H54 (cell line): ENCODE measurements around the gene KDM2A.

Source experiments
- DNase-seq: peaks from one replicate; pipeline ENCODE4 v3.0.0; 2011; ENCODE audit warnings: low spot score, mixed read lengths; ENCODE audit not compliant: insufficient read length
- FAIRE-seq: peaks from 3 replicates; lab custom pipeline; 2011; peaks lifted over from hg19 to GRCh38; lab: Jason Lieb, UNC
- POLR2A ChIP-seq: IDR thresholded peaks from 2 replicates; pipeline ENCODE4 v1.6.1; 2011; ENCODE audit warnings: low read depth, mild to moderate bottlenecking, low read length

Gene KDM2A

GRCh38 chr11:67269401-67270255 is 150.6 kb downstream of the KDM2A start:
- DNase-seq (no peak), FAIRE-seq (no peak)
- TF ChIP-seq POLR2A = no peak

DNA sequence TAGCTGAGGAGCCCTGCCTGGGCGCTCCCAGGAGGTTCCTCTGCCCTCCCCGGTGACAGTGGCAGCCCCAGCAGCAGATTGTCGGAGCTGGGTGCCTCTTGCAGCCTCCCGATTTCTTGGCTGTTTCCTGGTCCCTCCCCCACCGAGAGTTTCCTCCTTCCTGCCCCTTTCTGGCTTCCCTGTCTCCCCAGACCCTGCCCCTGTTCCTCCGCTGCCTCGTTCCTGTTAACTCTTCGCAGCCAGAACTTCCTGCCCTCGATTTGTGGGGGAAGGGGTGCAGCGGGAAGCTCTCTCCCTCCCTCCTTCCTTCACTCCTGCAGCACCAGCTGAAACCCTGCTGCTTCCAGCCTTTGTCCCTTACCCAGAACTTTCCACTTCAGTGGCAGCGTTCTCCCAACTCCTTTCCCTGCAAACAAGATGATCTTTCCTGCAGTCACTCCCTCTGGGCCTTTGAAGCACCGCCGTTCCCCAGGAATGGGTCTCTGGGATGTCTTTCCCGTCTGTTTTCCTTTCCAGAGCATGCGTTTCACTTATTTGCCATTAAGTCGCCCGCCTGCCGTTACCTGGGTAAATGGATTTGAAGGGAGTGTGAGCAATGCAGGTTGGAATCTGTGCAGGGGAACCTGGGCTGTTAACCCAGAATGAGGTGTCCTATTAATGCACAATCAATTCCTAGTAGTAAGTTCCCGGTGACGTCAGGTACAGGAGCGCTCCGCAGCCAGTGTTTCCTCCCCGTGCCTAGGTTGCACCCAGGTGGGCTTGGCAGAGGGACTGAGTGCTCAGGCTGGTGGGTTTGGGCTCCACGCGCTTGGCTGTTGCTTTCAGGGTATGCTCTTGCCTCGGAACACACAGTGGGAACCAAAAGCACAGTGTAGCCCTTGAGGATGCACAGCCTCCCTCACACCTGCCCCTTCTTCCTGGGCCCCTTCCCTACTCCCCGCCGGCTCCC is 151.5 kb downstream of the KDM2A start:
- FAIRE-seq (no peak), DNase-seq (no peak)
- TF ChIP-seq POLR2A = no peak

- no peak for DNase-seq
Measured at GRCh38 chr11:67271205-67271540, 152.1 kb downstream of the KDM2A start.

GRCh38 chr11:67271541-67272284 is 152.7 kb downstream of the KDM2A start:
- TF ChIP-seq POLR2A = no peak
- FAIRE-seq (no peak), DNase-seq (no peak)

More at GRCh38 chr11:67271205-67271540, 152.1 kb downstream of the KDM2A start:
- no peak for TF ChIP-seq POLR2A
- FAIRE-seq = no peak

DNA sequence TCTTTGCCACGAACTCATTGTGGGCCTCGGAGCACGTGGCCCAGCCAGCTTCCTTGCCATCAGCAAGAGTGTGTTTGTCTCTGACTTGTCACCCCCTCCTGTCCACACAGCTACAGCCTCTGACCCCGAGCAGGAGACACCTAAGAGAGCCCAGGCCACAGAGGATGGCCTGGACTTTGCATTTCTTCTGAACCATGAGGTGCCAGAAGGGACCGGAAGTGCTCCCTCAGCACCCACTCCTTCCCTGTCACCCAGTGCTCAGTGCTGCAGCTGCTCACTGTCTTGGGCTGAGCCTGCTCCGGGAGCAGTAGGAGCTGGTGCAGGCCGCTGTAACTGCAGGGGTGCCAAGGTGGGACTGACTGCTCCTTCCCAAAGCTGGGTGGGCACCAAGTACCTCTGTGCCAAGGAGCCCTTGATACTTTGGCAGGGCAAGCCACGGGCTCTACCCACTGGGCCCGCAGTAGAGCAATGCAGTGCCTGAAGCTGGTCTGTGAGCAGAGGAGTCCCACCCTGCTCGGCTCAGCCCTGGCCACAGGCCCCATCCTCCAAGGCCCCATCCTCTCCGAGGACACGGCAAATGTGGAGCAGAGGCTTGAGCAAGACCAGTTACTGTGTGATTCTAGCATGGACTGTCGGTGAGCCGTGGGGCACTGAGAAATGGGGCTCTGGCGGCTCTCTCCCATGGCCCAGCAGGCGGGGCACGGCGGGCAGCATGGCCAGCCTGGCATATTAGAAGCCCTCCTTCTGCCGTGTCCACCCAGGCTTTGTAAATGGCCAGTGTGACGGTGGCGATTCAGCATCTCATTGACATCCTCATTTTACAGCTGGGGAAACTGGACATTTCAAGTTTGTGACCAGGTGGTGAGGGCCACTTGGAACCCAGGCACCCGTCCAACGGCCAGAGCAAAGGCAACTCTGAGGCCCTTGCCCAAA is 153.5 kb downstream of the KDM2A start:
- no peak for TF ChIP-seq POLR2A
- FAIRE-seq (no peak), DNase-seq (no peak)

GRCh38 chr11:67273260-67273990 is 154.4 kb downstream of the KDM2A start:
- FAIRE-seq = no peak

DNA sequence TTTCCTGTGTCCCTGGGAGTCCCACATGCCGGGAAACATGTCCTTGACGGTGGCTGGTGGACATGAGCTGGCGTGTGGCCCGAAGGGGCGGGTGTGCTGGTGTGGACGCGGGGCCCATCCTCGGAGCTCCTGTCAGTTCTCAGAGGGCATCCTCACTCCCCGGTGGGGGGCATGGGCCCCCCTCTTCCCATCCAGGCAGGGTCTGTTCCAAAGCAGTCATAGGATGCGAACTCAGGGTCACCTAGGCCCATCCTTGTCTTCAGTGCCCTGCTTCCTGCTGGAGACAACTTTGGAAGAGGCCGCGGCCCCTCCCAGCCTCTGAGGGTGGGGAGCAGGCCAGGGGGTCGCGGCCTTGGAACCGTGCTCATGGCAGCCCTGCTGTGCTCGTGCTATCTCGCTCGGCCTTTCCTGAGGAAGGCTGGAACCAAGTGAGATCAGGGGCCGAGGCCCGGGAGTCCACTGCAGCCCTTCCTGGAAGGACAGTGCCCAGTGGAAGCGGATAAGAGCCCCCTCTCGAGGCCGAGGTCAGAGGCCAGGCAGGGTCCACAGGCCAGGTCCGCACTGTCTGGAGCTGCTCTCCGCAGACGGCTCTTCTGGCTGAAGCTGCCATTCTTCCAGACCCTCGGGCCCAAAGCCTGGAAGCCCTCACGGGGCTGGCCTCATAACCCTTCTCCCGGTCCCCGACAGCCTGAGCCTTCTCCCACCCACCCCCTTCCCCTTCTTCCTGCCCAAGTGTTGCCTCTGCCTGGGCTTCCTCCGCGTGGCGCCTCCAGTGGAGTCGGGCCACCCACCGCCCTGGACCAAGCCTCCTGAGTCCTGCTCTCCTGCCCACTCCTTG is 155.9 kb downstream of the KDM2A start:
- no peak for FAIRE-seq
- no peak for DNase-seq
- TF ChIP-seq POLR2A = no peak

More at GRCh38 chr11:67273260-67273990, 154.4 kb downstream of the KDM2A start:
- no peak for DNase-seq
- no peak for TF ChIP-seq POLR2A

- FAIRE-seq (no peak), DNase-seq (no peak)
- no peak for TF ChIP-seq POLR2A
Measured at GRCh38 chr11:67275606-67276409, 156.7 kb downstream of the KDM2A start.

DNA sequence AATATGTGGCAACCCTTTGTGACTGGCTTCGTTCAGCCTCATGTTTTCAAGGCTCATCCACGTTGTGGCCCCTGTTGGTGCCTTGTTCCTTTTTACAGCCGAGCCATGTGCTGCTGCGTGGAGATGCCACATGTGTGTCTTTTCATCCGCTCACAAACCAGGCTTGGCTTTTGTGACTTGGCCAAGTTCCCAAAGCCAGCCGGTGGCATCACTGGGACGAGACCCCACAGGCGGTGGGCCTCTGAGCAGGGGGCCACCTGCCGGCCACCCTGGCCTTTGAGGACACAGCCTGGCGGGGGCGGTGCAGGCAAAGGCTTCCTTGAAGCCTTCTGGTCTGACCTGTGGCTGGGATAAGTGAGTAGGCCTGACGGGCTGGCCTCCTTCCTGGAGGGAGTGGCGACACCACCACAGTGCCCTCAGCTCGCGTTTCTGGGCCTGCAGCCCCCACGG is 157.7 kb downstream of the KDM2A start:
- DNase-seq (no peak), FAIRE-seq (no peak)
- TF ChIP-seq POLR2A = no peak

DNA sequence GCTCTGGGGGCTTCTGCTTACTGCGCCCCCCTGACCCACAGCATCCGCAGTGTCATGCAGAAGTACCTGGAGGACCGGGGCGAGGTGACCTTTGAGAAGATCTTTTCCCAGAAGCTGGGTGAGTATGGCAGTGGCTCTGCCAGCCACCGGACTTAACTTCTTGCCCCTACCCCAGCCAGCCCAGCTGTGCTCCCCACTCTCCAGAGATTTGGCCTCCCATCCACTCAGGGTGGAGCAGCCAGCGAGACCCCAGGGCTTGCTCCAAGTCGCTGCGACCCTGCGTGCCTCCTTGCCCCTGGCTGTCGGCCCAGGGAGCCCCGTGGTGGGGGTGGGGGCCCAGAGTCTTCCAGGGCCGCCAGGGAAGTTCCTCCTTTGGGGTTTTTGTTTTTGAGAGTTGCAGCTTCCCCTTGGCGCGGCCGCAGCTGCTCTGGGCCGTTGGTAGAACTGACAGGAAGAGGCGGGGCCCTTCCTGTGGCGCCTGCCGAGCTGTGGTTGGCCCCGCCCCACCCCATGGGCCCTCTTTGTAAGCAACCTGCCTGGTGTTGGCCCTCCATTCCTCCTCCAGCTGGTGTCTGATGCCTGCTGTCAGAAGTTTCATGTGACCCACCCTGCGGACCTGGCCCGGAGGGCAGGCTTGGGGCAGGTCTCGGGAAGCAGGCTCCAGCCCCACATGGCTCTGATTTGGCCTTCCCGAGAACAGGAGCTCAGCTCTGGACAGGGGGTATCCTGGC is 158.3 kb downstream of the KDM2A start:
- FAIRE-seq = no peak
- no peak for TF ChIP-seq POLR2A
- peak; percentile 78 for DNase-seq
